ENCODE results near the gene TACO1.

DNA sequence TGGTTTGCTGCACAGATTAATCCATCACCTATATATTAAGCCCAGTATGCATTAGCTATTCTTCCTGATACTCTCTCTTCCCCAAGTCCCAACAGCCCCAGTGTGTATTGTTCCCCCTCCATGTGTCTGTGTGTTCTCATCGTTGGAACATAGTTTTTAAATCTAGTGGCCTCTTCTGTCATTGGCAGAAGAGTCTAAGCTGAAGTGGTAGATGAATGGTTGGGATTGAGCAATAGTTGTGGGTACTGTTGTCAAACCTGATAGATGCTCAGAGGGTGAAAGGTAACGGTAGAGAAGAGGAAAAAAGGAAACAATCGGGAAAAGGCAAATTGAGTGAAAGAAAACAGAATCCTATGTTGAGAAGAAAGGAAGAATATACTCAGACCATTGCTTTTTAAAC lies 51.4 kb downstream of the TACO1 start:
- TF ChIP-seq, protein P1, sequence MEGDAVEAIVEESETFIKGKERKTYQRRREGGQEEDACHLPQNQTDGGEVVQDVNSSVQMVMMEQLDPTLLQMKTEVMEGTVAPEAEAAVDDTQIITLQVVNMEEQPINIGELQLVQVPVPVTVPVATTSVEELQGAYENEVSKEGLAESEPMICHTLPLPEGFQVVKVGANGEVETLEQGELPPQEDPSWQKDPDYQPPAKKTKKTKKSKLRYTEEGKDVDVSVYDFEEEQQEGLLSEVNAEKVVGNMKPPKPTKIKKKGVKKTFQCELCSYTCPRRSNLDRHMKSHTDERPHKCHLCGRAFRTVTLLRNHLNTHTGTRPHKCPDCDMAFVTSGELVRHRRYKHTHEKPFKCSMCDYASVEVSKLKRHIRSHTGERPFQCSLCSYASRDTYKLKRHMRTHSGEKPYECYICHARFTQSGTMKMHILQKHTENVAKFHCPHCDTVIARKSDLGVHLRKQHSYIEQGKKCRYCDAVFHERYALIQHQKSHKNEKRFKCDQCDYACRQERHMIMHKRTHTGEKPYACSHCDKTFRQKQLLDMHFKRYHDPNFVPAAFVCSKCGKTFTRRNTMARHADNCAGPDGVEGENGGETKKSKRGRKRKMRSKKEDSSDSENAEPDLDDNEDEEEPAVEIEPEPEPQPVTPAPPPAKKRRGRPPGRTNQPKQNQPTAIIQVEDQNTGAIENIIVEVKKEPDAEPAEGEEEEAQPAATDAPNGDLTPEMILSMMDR (IDR thresholded peaks at IDR 0.05), result no peak
- TF ChIP-seq POLR2A (IDR thresholded peaks at IDR 0.05), result no peak

All from uterus (tissue), 2 donors.